Measurements from ENCODE around the gene SLC2A4.

Gene SLC2A4

GRCh38 chr17:7237266-7237760 is 44.2 kb upstream of the SLC2A4 start:
- DNase-seq (ENCODE audit: extremely low read depth, low read depth), result no peak
- no peak for TF ChIP-seq CTCF (IDR thresholded peaks at IDR 0.05; ENCODE audit: low read depth, low read length)

- no peak for DNase-seq (ENCODE audit: extremely low read depth, low read depth)
- TF ChIP-seq CTCF (IDR thresholded peaks at IDR 0.05; ENCODE audit: low read depth, low read length), result no peak
These were observed 43.6 kb upstream of the SLC2A4 start for GRCh38 chr17:7237761-7238419.

GRCh38 chr17:7238420-7239090 is 43.0 kb upstream of the SLC2A4 start:
- no peak for TF ChIP-seq CTCF (IDR thresholded peaks at IDR 0.05; ENCODE audit: low read depth, low read length)
- DNase-seq (ENCODE audit: extremely low read depth, low read depth), result no peak

GRCh38 chr17:7239091-7240027 is 42.2 kb upstream of the SLC2A4 start, which contains the start of gene PHF23:
Gene PHF23 (minus strand): TSS chr17:7239457. CDS start chr17:7239279, 178 bp downstream.
- no peak for TF ChIP-seq CTCF (IDR thresholded peaks at IDR 0.05; ENCODE audit: low read depth, low read length)
- peak; percentile 99 for DNase-seq (ENCODE audit: extremely low read depth, low read depth)

- DNase-seq (ENCODE audit: extremely low read depth, low read depth), result no peak
- no peak for TF ChIP-seq CTCF (IDR thresholded peaks at IDR 0.05; ENCODE audit: low read depth, low read length)
These were observed 41.1 kb upstream of the SLC2A4 start for GRCh38 chr17:7240375-7240774.

- no peak for TF ChIP-seq CTCF (IDR thresholded peaks at IDR 0.05; ENCODE audit: low read depth, low read length)
- no peak for DNase-seq (ENCODE audit: extremely low read depth, low read depth)
These were observed 40.3 kb upstream of the SLC2A4 start for GRCh38 chr17:7241090-7241733.
